HG03025 (cell line): ENCODE data around the gene SUSD4.
"Not testable (repeated sequence)": the region's sequence is repeated elsewhere in the genome, so short reads cannot be mapped to it uniquely, and the experiment has no call there.

Experiments used
- ATAC-seq: cut with Tn5 transposase; IDR thresholded peaks from one replicate; pipeline ENCODE4 v1.9.1; 2021; ENCODE audit warnings: mild to moderate bottlenecking, moderate library complexity; ENCODE audit not compliant: unreplicated experiment, low FRiP score

Gene SUSD4

GRCh38 chr1:223299553-223299952 lies 64.4 kb downstream of the SUSD4 start:
- no peak for ATAC-seq

- no peak for ATAC-seq
These were observed 65.3 kb downstream of the SUSD4 start for GRCh38 chr1:223298701-223299100.

- no peak for ATAC-seq
These were observed 66.2 kb downstream of the SUSD4 start for GRCh38 chr1:223297800-223298199.

- no peak for ATAC-seq
These were observed 72.2 kb downstream of the SUSD4 start for GRCh38 chr1:223291796-223292195.

GRCh38 chr1:223290397-223290796 lies 73.6 kb downstream of the SUSD4 start:
- no peak for ATAC-seq

- ATAC-seq = no peak
These were observed 74.4 kb downstream of the SUSD4 start for GRCh38 chr1:223289621-223290020.

GRCh38 chr1:223288826-223289225 lies 75.2 kb downstream of the SUSD4 start:
- ATAC-seq = no peak

GRCh38 chr1:223285452-223285851 lies 78.5 kb downstream of the SUSD4 start:
- ATAC-seq = no peak

- not testable (repeated sequence) for ATAC-seq
These were observed 80.3 kb downstream of the SUSD4 start for GRCh38 chr1:223283697-223284096.

- not testable (repeated sequence) for ATAC-seq
These were observed 85.7 kb downstream of the SUSD4 start for GRCh38 chr1:223278311-223278710.

- no peak for ATAC-seq
These were observed 87.9 kb downstream of the SUSD4 start for GRCh38 chr1:223276029-223276428.

- no peak for ATAC-seq
These were observed 90.5 kb downstream of the SUSD4 start for GRCh38 chr1:223273511-223273910.

GRCh38 chr1:223271085-223271781 lies 92.7 kb downstream of the SUSD4 start:
- ATAC-seq = no peak

GRCh38 chr1:223270155-223270554 lies 93.8 kb downstream of the SUSD4 start:
- ATAC-seq = no peak

GRCh38 chr1:223269006-223269405 lies 95.0 kb downstream of the SUSD4 start:
- ATAC-seq = no peak

- no peak for ATAC-seq
These were observed 97.3 kb downstream of the SUSD4 start for GRCh38 chr1:223266632-223267172.

- ATAC-seq = no peak
These were observed 98.7 kb downstream of the SUSD4 start for GRCh38 chr1:223264983-223265908.

- ATAC-seq = no peak
These were observed 99.4 kb downstream of the SUSD4 start for GRCh38 chr1:223264529-223264928.

GRCh38 chr1:223261914-223262313 lies 102.1 kb downstream of the SUSD4 start:
- no peak for ATAC-seq

GRCh38 chr1:223260712-223261111 lies 103.3 kb downstream of the SUSD4 start:
- ATAC-seq = no peak

- no peak for ATAC-seq
These were observed 104.5 kb downstream of the SUSD4 start for GRCh38 chr1:223259462-223259861.
